HEK293 (cell line): Measurements from ENCODE around the gene WWOX.

Experiments used
- KLF9 ChIP-seq: fragments of 450-650 bp; formaldehyde crosslinking; IDR thresholded peaks from 2 replicates; pipeline ENCODE4 v1.5.1; 2016; ENCODE audit warnings: missing biosample characterization, missing genetic modification characterization, low read depth
- SP7 ChIP-seq: fragments of 450-650 bp; formaldehyde crosslinking; IDR thresholded peaks from 2 replicates; pipeline ENCODE4 v1.5.1; 2016; ENCODE audit warnings: missing biosample characterization, missing genetic modification characterization
- ZFP41 ChIP-seq: fragments of 450-650 bp; formaldehyde crosslinking; IDR thresholded peaks from 2 replicates; pipeline ENCODE4 v1.5.1; 2016; ENCODE audit warnings: missing biosample characterization, missing genetic modification characterization, borderline replicate concordance
- ZNF366 ChIP-seq: fragments of 450-650 bp; formaldehyde crosslinking; conservative IDR thresholded peaks from 2 replicates; pipeline ENCODE4 v1.5.1; 2016; ENCODE audit warnings: missing biosample characterization, missing genetic modification characterization
- ZNF426 ChIP-seq: fragments of 450-650 bp; formaldehyde crosslinking; IDR thresholded peaks from 2 replicates; pipeline ENCODE4 v1.5.1; 2017; ENCODE audit warnings: missing biosample characterization, missing genetic modification characterization, mild to moderate bottlenecking, inconsistent platforms, moderate library complexity
- ZNF548 ChIP-seq: fragments of 450-650 bp; formaldehyde crosslinking; IDR thresholded peaks from 2 replicates; pipeline ENCODE4 v1.5.1; 2016; ENCODE audit warnings: missing biosample characterization, missing genetic modification characterization
- ZNF629 ChIP-seq: fragments of 450-650 bp; formaldehyde crosslinking; IDR thresholded peaks from 2 replicates; pipeline ENCODE4 v1.5.1; 2017; ENCODE audit warnings: missing biosample characterization, missing genetic modification characterization
- ZNF76 ChIP-seq: fragments of 450-650 bp; formaldehyde crosslinking; IDR thresholded peaks from 2 replicates; pipeline ENCODE4; 2016; ENCODE audit warnings: low read depth, missing biosample characterization, missing genetic modification characterization, borderline replicate concordance
- ZNF768 ChIP-seq: fragments of 450-650 bp; formaldehyde crosslinking; IDR thresholded peaks from 2 replicates; pipeline ENCODE4 v1.5.1; 2018; ENCODE audit warnings: missing biosample characterization, mild to moderate bottlenecking, missing genetic modification characterization
- TF ChIP-seq, protein P1 (sequence below): fragments of 450-650 bp; formaldehyde crosslinking; IDR thresholded peaks from 2 replicates; pipeline ENCODE4 v1.5.1; 2016; ENCODE audit warnings: missing biosample characterization, missing genetic modification characterization
- TF ChIP-seq, protein P2 (sequence below): fragments of 450-650 bp; formaldehyde crosslinking; IDR thresholded peaks from 2 replicates; pipeline ENCODE4 v1.5.1; 2016; ENCODE audit warnings: missing biosample characterization, missing genetic modification characterization

DNA sequence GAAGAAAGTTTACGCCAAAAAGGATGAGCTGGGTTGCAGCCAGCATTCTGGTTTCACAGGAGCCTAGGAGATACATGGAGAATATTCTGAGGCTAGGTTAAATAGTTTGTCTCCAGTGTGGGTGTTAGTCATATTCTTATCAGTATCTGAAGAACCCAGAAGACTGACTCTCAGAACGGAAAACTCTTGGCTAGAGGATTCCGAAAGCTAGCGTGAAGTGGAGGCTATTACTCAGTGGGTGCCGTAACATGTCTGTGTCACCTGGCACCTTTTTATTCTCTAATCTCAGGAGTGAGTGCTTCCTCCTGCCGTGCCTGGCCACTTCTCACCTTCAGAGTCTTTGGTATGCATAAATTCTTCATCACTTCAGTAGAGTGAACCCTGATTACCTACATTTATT is 199.5 kb downstream of the WWOX start:
- TF ChIP-seq ZNF768 (tag by site-specific recombination) (no peak), ZFP41 (no peak), ZNF548 (no peak), ZNF76 (no peak), SP7 (no peak), ZNF366 (tag by site-specific recombination) (no peak), KLF9 (tag by site-specific recombination) (no peak), ZNF629 (tag by site-specific recombination) (no peak), ZNF426 (tag by site-specific recombination) (no peak)
- TF ChIP-seq, protein P1, sequence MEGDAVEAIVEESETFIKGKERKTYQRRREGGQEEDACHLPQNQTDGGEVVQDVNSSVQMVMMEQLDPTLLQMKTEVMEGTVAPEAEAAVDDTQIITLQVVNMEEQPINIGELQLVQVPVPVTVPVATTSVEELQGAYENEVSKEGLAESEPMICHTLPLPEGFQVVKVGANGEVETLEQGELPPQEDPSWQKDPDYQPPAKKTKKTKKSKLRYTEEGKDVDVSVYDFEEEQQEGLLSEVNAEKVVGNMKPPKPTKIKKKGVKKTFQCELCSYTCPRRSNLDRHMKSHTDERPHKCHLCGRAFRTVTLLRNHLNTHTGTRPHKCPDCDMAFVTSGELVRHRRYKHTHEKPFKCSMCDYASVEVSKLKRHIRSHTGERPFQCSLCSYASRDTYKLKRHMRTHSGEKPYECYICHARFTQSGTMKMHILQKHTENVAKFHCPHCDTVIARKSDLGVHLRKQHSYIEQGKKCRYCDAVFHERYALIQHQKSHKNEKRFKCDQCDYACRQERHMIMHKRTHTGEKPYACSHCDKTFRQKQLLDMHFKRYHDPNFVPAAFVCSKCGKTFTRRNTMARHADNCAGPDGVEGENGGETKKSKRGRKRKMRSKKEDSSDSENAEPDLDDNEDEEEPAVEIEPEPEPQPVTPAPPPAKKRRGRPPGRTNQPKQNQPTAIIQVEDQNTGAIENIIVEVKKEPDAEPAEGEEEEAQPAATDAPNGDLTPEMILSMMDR (tag by site-specific recombination), result no peak
- TF ChIP-seq, protein P2, sequence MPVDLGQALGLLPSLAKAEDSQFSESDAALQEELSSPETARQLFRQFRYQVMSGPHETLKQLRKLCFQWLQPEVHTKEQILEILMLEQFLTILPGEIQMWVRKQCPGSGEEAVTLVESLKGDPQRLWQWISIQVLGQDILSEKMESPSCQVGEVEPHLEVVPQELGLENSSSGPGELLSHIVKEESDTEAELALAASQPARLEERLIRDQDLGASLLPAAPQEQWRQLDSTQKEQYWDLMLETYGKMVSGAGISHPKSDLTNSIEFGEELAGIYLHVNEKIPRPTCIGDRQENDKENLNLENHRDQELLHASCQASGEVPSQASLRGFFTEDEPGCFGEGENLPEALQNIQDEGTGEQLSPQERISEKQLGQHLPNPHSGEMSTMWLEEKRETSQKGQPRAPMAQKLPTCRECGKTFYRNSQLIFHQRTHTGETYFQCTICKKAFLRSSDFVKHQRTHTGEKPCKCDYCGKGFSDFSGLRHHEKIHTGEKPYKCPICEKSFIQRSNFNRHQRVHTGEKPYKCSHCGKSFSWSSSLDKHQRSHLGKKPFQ (tag by site-specific recombination), result no peak
